KBM-7 (cell line): ENCODE measurements around the gene NEURL1B.

Source experiments
- DNase-seq: peaks from one replicate; pipeline ENCODE4 v3.0.0-alpha.2; 2015
- in situ Hi-C: fragments of 300-500 bp; cut with MboI; formaldehyde crosslinking; loops from 2 replicates; pipeline ENCODE4 v1.14.3; 2020; ENCODE audit warnings: low sequenced_read_pairs, low pct_unique_long_range_greater_than_20kb, mixed read lengths

Gene NEURL1B

GRCh38 chr5:172607213-172607793, 33.8 kb upstream of the NEURL1B start:
- in situ Hi-C loops, result no loop called here
- DNase-seq, result no peak

- DNase-seq, result no peak
- in situ Hi-C loops, result no loop called here
Measured at GRCh38 chr5:172608773-172609172, 32.3 kb upstream of the NEURL1B start.

GRCh38 chr5:172610643-172611042, 30.4 kb upstream of the NEURL1B start:
- no peak for DNase-seq

GRCh38 chr5:172611913-172612312, 29.1 kb upstream of the NEURL1B start:
- no peak for DNase-seq
- in situ Hi-C loops, result no loop called here

More at GRCh38 chr5:172610643-172611042, 30.4 kb upstream of the NEURL1B start:
- in situ Hi-C loops, result no loop called here

GRCh38 chr5:172612771-172613170, 28.3 kb upstream of the NEURL1B start:
- DNase-seq, result no peak
- in situ Hi-C loops, result no loop called here

- in situ Hi-C loops, result no loop called here
- no peak for DNase-seq
Measured at GRCh38 chr5:172616136-172616535, 24.9 kb upstream of the NEURL1B start.

- DNase-seq, result no peak
- in situ Hi-C loops, result no loop called here
Measured at GRCh38 chr5:172616730-172617129, 24.3 kb upstream of the NEURL1B start.

GRCh38 chr5:172617817-172618216, 23.2 kb upstream of the NEURL1B start:
- in situ Hi-C loops, result no loop called here
- DNase-seq, result no peak

GRCh38 chr5:172618574-172619365, 22.3 kb upstream of the NEURL1B start:
- in situ Hi-C loops, result no loop called here
- DNase-seq, result no peak

- in situ Hi-C loops, result no loop called here
- no peak for DNase-seq
Measured at GRCh38 chr5:172620506-172620905, 20.6 kb upstream of the NEURL1B start.

GRCh38 chr5:172622091-172623046, 18.7 kb upstream of the NEURL1B start:
- in situ Hi-C loops, result no loop called here

GRCh38 chr5:172623313-172623980, 17.6 kb upstream of the NEURL1B start:
- in situ Hi-C loops, result no loop called here

More at GRCh38 chr5:172622091-172623046, 18.7 kb upstream of the NEURL1B start:
- no peak for DNase-seq

GRCh38 chr5:172624083-172624995, 16.7 kb upstream of the NEURL1B start:
- DNase-seq, result no peak
- in situ Hi-C loops, result no loop called here

More at GRCh38 chr5:172623313-172623980, 17.6 kb upstream of the NEURL1B start:
- no peak for DNase-seq

- in situ Hi-C loops, result no loop called here
- no peak for DNase-seq
Measured at GRCh38 chr5:172624996-172625964, 15.8 kb upstream of the NEURL1B start.

GRCh38 chr5:172626031-172626581, 15.0 kb upstream of the NEURL1B start:
- no peak for DNase-seq
- in situ Hi-C loops, result no loop called here

- no peak for DNase-seq
- in situ Hi-C loops, result no loop called here
Measured at GRCh38 chr5:172630082-172630481, 11.0 kb upstream of the NEURL1B start.

GRCh38 chr5:172630482-172630881, 10.6 kb upstream of the NEURL1B start:
- no peak for DNase-seq
- in situ Hi-C loops, result no loop called here
